GM19043 (cell line): ENCODE results near the gene ABCC2.
A peak's percentile ranks its signal among the peaks of the same experiment; 100 is the strongest.
"Not testable (repeated sequence)": the region's sequence is repeated elsewhere in the genome, so short reads cannot be mapped to it uniquely, and the experiment has no call there.

Source experiments
- ATAC-seq: cut with Tn5 transposase; IDR thresholded peaks from one replicate; pipeline ENCODE4 v1.9.1; 2021; ENCODE audit warnings: low read depth; ENCODE audit not compliant: unreplicated experiment

Gene ABCC2

DNA sequence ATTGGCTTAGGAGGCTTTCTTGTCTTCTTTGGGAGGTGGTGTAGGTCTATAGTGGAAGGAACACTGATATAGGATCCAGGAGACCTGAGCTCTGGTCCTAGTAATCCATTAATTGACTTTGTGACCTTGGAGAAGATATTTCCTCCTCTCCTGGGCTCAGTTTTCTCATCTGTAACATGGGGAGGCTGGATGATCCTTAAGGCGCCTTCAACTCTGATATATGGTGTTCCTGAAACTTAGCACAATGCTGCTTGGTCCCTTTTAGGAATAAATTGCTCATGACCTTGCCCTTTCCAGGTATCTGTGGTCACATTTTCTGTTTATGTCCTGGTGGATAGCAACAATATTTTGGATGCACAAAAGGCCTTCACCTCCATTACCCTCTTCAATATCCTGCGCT lies 25.3 kb downstream of the ABCC2 start:
- ATAC-seq = no peak

DNA sequence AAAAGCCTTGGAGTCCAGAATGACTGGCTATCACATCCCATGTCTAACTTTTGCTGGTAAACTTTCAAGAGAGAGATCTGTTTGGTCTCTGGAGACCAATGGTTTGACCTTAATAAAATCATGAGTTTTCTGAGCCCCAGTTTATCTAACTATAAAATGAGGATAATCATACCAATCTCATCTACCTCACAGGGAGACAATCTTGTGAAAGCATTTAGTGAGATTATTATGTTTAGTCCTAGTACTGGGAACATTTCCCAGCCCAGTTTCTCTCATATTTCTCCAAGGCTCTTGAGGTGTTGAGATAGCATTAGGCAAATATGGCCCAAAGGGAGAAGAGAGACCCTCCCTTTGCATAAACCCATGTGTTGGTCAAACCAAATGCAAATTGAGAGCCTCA lies 25.8 kb downstream of the ABCC2 start:
- ATAC-seq = no peak

DNA sequence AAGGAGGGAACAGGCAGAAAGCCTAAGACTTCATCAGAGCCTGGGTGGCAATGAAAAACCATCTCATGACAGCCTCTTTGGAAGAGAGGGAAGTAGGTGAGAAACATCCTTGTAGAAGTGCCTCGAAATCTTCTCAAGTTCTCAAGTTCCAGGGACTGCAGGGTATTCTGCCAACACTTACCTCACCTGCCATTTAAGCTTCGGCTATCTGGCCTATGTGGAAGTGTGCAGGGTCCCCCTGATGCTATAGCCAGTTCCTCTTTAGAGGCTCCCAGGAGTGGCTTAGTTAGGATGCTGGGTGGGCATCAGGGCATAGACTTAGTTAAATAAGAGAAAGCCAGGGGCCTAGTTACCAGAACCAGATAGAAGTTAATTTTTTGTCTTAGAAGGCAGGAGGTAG lies 27.0 kb downstream of the ABCC2 start:
- no peak for ATAC-seq

DNA sequence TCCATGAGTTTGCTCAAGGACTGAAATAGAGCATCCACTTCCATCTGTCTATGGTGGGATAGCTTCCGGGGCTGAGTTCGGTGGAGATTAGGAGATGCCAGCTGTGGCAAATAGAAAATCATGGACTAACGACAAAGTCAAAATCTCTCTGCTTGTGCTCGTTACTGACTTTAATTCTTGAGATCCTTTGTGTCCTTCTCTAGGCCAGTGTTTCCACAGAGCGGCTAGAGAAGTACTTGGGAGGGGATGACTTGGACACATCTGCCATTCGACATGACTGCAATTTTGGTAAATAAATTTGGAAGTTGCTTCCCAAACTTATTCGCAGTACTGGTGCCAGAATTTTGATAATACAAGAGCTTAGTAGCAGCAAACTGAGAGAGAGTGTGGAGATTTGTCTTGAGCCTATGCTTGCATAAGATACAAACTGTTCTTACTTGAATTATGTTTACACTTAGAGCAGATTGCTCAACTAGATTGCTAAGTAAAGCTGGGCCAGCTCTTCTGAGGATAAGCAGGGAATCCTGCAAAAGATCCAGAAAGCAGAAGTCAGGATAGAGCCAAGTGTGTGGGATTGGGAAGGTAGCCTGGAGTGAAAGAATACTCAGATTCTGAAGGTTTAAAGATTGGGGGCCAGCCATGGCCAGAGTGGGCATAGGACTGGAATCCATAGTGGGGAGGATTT lies 27.6 kb downstream of the ABCC2 start:
- ATAC-seq = no peak

DNA sequence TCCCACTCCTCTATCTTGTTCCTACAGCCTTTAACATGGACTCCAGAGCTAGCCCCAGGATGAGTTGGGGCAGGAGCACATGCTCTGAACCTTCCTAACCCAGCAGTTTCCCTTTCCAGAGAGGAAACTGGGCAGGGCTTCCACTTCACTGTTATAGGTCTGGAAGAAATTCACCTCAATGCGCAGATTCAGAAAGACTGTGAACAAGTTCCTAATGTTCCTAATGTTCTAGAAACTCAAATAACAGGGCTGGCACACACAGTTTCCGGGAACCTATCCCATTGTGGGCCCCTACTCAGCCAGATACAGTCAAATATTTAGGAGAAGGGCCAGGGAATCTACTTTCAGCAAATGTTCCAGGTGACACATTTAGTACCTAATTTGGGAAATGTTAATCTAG lies 29.7 kb downstream of the ABCC2 start:
- ATAC-seq = no peak

DNA sequence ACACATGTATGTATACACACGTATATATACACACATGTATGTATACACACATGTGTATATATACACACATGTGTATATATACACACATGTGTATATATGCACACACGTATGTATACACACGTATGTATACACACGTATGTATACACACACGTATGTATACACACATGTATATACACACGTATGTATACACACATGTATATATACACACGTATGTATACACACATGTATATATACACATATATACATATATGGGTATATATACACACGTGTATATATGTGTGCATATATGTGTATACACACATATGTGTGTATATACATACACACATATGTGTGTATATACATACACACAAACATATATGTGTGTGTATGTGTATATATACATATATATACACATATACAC lies 31.7 kb downstream of the ABCC2 start:
- ATAC-seq = no peak

DNA sequence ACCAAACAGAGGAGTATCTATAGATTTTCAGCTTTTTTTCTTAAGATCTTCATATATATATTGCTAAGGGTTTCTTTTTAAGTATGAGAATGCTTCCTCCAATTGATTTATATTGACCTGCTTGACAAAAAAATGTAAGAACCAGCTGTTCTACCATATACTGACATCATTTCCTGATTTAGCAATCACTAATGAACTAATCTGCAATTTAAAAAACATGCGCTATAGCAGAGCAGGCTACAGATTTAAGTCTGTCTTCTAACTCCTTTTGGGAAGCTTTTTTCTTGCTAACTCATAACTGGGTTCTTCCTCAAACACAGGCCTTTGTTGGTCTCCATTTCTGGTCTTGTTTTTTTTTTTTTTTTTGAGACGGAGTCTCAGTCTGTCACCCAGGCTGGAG lies 33.2 kb downstream of the ABCC2 start:
- ATAC-seq = no peak

DNA sequence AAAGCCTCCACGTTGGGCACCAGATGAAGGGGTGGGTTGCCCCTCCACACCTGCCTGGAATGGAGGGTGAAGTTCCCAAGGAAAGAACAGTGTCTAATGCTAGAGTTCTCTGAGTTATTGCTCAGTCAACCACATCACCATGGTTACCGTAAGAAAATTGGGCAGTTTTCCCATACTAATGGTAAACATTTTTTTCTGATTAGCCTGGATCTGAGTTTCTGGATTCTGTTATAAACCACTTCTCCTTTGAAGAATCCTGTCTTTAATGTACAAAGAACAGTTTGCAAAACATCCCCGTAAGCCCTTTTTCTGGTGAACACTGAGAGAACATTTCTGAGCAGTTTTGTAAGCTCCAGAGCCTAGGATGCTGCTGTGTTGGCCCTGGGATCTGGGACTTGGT lies 45.5 kb downstream of the ABCC2 start:
- ATAC-seq = no peak

DNA sequence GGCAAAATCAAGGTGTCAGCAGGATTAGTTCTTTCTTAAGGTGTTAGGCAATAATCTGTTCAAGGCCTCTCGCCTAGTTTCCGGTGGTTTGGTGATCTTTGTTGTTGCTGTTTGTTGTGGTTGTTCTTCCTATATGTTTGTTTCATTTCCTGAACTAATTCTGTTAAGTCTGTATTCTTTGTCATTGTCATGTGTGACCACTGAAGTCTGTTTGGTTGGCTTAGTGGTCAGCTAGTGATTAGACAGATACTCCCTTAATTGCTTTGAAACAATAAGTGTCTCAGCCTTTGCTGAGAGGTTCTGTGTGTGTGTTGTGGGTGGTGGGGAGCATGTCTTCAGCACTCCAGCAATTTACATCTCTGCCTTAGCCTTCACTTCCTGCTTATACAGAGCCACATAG lies 46.0 kb downstream of the ABCC2 start:
- no peak for ATAC-seq

DNA sequence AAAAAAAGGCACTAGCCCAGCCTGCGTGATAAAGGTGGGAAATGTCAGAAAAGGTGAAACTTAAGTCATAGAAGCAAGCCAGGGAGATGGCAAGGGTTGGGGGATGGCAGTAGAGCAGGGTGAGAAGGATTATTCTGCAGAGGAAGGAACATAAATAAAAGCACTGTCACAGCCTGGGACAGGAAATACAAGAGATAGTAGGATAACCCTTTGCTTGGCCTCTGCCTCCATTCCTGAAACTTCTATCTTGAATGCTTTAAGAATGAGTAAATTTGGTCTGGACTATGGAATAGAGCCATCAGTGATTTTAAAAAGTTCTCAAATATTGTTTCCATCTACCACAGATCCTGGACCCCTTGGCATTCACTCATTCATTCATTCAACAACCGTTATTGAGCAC lies 50.0 kb downstream of the ABCC2 start:
- ATAC-seq = no peak

DNA sequence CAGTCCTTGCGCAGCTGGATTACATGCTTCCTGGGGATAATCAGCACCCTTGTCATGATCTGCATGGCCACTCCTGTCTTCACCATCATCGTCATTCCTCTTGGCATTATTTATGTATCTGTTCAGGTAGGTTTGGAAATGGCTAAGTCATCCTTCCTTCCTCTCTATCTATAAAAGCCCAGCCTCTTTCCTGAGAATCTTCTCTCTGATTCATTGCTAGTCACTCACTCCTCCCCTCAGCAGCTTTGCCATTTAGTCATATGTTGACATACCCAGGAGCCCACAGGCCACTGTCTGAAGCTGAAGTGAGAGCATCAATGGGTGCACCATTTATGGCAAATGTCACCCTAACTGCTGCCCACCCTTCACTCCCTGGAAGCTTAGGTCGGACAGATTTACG lies 52.0 kb downstream of the ABCC2 start:
- ATAC-seq = no peak

DNA sequence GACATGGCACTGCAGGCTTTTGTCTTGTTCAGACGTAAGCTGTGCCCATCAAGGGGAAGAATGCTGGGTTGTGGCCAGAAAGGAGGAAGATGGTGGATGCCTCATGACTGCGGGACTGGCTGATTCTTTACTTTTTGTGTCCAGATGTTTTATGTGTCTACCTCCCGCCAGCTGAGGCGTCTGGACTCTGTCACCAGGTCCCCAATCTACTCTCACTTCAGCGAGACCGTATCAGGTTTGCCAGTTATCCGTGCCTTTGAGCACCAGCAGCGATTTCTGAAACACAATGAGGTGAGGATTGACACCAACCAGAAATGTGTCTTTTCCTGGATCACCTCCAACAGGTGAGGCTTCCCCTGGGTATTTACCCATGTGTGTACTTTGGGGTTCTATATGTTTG lies 53.5 kb downstream of the ABCC2 start:
- no peak for ATAC-seq

DNA sequence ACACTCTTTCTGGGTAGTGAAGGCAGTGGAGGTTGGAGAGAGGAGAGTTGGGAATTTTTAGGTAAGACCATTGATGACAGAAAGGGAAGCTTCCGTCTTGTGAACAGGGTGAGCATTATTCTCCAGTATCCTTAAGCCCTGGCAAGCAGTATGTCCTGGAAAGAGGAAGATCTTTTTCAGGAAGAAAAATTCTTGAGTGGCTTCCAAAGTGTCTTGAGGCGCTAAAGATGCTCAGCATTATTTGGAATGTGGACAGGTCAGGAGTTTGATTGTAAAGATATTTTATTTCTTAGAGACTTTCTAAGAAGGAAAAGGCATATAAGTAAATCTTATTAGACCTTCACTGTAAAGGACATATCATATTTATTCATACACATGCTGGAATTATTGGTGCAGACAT lies 54.3 kb downstream of the ABCC2 start:
- ATAC-seq = no peak

DNA sequence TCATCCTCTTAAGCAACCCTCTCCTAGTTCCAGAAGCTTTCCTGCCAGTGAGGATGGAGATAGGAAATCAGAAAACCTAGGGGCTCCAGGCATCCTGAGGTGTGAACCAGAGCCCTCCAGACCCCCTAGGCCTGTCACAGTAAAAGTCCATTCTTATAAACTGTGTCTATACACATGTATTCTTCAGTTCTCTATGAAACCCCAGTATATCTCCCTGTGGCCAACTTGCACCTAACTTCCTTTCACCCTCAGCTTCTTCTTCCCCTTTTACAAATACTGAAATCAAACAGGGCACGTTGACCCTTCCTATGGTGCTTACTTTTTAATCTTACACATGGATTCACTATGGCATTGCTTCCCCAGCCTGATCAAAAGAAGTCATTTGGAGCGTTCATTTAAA lies 58.4 kb downstream of the ABCC2 start:
- not testable (repeated sequence) for ATAC-seq

DNA sequence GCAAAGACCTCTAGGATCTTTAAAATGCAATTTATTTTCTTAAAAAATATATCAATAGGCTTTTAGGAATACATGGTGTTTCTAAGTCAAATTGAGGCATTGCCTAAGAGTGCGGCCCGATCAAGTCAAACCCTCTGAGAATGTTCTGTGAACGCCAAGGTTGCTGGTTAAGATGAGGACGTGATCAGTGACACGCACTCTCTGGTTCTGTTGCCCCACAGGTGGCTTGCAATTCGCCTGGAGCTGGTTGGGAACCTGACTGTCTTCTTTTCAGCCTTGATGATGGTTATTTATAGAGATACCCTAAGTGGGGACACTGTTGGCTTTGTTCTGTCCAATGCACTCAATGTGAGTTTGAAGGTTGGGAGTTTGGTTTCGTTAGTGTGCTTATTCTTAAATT lies 59.3 kb downstream of the ABCC2 start:
- ATAC-seq = no peak

DNA sequence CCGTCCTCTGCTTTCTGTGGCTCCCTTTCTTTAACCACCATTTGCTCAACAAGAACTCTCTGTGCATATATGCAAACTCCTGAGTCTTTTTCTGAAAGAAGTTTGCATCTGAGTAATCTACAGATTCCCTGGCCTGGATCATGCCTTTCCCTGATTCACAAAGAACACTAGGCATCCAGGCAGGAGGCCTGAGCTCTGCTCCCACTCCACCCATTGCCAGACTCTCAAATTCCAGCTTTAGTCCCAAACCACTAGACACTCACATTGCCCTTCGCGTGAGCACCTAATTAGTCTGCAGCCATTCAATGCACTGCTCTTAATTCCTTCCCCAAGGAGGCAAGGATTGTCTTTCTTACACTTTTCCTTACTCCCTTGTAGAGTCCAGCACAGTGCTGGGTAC lies 60.9 kb downstream of the ABCC2 start:
- ATAC-seq = no peak

DNA sequence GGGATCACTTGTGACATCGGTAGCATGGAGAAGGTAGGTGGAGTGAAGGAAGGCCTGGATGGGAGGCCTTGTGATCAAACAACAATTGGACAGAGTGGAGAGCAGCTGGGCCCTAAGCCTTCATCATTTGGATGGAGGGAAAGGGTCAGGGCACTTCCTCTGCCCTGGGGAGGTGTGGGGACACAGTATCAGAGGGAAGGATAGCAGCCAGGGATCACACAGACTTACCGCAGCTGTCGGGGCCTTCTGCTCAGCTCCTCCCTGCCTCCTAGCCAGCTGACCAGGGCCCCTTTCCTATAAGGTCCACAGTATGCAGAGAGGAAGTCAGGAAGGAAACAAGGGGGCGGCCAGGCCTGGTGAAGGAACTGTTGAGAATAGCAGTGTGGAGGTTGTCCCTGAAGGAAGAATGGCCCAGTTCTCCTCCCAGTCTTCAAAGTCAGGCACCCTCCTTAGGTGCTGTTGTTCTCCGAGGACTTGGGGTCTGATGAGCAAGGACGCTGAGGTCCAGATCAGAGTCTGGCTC lies 62.1 kb downstream of the ABCC2 start:
- no peak for ATAC-seq

DNA sequence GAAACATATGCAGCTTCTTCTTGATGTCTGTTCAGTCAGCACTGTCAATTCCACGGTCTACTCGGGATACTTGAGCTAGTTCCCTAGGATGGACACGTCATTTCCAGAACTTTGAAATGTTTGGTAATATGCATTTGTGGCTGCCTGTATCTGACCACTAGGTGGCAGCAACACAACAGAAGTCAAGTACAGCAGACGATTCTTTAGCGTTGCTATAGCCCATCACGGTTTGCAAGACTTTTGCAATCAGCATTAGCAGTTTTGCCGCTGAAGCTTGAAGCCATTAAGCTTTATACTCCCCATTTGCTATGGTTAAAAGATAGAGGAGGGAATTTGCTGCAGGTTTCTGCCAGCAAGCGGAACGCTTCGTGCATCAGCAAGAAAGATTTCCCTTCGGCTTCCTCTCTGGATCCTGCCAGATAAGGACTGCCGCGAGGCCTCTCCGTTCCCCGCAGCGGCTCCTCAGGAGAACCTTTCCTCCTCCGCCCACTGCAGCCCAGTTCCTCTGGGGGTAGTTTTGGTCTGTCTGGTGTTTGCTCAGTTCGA lies 63.5 kb downstream of the ABCC2 start:
- peak; percentile 90 for ATAC-seq

DNA sequence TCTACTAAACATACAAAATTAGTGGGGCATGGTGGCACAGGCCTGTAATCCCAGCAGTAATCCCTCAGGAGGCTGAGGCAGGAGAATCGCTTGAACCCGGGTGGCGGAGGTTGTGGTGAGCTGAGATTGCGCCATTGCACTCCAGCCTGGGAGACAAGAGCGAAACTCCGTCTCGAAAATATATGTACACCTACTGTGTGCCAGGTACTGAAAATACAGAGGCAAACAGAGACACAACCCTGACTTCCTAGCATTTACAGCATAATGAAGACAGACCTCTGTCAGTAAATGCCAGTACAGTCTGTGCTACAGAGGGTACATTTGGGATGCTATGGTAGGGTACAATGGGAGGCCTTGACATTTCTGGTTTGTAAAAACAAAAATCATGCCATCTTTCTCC lies 66.6 kb downstream of the ABCC2 start:
- ATAC-seq = no peak

DNA sequence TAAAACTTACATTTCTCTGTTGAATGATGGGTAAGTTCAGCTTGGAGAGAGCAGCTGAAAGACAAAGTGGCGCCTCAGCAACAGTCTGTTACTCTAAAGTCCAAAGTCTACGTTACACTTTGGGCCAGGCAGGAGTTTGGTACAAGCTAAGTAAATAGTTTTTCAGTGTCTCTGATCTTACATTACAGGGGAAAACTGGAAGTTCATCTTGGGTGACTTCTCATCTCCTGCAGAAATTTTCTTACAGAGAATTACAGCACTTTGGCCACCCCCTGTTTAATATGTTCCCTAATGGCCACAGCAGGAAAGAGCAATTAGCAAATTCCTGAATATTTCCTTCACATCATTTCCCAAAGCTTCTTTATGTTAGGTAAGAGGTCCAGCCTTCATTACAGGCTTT lies 67.1 kb downstream of the ABCC2 start:
- ATAC-seq = no peak

DNA sequence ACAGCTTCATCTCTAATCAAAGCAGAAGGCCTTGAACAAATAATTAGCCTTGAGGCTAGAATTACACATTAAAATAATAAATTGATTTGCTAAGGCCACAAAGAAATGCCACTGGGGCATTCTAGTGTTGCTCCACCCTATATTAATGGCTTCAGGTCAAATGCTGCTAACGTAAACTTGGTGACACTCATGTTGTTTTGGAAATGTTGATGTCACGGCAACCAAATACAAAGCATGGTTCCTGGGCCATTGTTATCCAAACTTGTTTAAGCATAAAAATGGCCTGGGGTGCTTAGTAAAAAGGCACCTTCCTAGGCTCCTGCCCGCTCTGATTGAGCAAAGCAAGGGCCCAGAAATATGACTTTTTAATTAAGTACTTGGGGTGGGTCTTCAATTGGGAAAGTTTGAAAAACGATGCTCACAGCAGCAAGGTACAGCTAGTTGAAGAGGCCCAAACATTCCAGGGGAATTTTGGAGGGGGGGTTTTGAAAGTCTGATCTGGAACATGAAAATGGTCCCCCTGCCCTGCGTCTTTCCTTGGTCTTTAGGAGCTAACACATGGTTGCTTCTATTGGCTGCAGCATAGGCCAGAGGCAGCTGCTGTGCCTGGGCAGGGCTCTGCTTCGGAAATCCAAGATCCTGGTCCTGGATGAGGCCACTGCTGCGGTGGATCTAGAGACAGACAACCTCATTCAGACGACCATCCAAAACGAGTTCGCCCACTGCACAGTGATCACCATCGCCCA lies 67.8 kb downstream of the ABCC2 start:
- no peak for ATAC-seq

DNA sequence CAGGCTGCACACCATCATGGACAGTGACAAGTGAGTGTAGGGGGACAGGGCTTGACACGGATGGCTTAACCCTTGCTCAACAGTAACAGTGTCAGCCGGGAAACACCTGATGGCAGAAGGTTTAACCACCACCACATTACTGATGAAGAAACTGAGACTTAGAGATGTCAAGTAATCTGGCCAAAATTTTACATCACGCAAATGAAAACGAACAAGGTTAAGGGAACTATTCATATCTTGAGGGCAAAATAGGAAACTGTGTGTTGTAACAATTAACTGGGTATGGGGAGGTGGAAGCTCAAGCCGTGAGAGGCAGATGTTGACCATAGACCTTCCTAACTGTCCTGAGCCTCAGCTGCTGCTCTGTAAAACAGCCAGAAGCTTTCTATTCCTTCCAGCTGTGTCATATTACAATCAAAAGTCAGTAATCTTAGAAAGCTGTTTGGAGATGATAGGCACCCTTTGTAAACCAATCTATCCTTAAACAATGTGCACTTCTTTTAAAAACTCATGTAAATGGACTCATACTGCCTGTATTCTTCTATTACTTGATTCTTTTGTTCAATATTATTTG lies 68.4 kb downstream of the ABCC2 start:
- no peak for ATAC-seq
